CD1c-positive myeloid dendritic cell (primary cell): ENCODE results near the gene SIGLEC10.

Experiments
- DNase-seq: peaks from one replicate; pipeline ENCODE4 v3.0.0-alpha.2; 2016; ENCODE audit errors: extremely low spot score

Gene SIGLEC10

DNA sequence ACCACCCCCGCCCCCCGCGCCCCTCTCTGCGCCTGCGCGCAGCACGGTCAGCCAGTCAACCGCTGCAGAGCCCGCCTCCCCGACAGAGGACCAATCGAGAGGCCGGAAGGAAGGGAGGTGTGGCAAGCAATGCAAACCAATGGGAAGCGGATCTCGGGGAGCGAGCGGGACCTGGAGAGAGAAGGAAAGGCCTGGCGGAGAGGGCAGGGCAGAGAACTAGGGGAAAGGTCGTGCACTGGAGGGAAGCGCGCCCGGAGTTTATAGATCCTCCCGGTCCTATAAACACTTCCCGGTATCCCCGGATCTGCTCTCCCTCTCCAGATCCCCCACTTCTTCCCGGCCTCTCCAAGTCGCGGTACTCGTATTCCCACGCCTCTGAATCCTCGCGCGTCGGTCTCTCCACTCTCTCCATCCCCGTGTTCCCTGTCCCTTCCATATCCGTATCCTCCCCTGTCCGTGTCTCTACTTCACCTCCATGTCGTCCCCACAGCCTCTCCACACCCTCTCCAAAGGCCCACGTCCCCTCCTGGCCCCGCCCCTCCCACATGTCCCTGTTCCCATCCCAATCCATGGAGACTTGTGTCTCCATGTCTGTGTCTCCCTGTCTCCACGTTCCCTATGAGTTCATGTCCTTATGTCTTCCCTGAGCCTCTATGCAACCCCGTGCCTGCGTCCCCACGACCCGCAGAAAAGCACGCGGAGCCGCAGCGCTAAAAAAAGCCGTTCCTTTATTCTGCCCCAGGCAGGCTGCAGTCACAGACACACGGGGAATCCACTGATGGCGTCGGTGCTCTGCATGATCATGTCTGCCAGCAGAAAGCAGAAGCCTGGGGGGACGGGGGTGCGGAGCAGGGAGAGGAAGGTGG lies 50.8 kb downstream of the SIGLEC10 start:
- peak; percentile 97 for DNase-seq

GRCh38 chr19:51365965-51366388 lies 51.5 kb downstream of the SIGLEC10 start, which contains the start of gene ETFB:
Gene ETFB (minus strand): TSS chr19:51366388. CDS start chr19:51366326, 62 bp downstream.
- no peak for DNase-seq

- peak; percentile 19 for DNase-seq
Observed at GRCh38 chr19:51365211-51365964, 52.1 kb downstream of the SIGLEC10 start.

- DNase-seq = no peak
Observed at GRCh38 chr19:51364200-51365106, 53.0 kb downstream of the SIGLEC10 start.

DNA sequence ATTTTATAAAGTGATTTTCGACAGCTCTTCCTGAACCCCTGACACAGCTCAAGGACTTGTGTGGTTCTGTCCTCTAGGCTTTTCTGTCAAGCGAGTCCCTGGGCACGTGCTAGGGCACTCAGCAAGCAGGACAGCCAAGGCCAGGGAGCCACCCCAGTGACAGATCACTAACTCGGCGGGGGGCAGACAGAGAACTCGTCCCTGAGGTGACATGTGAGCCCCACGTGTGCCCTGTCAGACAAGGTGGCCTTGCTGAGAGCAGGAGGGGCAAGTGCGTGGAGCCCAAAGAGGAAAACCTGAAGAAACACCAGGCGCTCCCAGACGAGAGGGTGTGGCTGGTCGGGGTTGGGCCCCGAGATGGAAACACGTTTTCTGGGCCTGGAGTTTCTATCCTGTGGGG lies 56.2 kb downstream of the SIGLEC10 start:
- DNase-seq = no peak
